A549 (cell line): ENCODE data around the gene NEGR1. TPM values are rescaled to one million over a fixed set of nuclear protein-coding genes. Genes with fewer than 3 reads are reported as not detected.

Experiments
- ATAC-seq, 2 experiments: fragments of 200-7000 bp in 1 of 2; fragments of >200 bp in 1 of 2; cut with Nextera tagmentation in 1 of 2; cut with Tn5 transposase in 1 of 2; 3 replicates each; pipeline versions ENCODE4 v1.8.0 to v1.9.1; 2018 to 2020; ENCODE audit warnings: mild to moderate bottlenecking in 1 of 2, moderate library complexity in 1 of 2
- CTCF ChIA-PET: fragments of 300-600 bp; sonication (Branson Sonifier 250); formaldehyde crosslinking; extraction: SDS; loops from one replicate; lab custom pipeline; 2021; ENCODE audit warnings: antibody characterized with exemption, inconsistent platforms; lab: Yijun Ruan, JAX
- POLR2A ChIA-PET: fragments of 350-600 bp; formaldehyde crosslinking; extraction: SDS; loops from one replicate; lab custom pipeline; 2021; ENCODE audit warnings: antibody characterized with exemption, inconsistent platforms; lab: Yijun Ruan, JAX
- DNase-seq, 2 experiments: peaks; one replicate each; pipeline versions ENCODE4 v3.0.0 to v3.0.0-alpha.2; 2011 to 2016; ENCODE audit warnings: low read depth in 1 of 2, low spot score in 1 of 2
- FAIRE-seq: peaks from 2 replicates; lab custom pipeline; 2011; peaks lifted over from hg19 to GRCh38; lab: Jason Lieb, UNC
- H3K27ac ChIP-seq, 2 experiments: fragments of >200 bp; sonication (Bioruptor Twin); formaldehyde crosslinking; 3 replicates each; pipeline ENCODE4 v1.5.1; 2016 to 2017
- H3K4me1 ChIP-seq: fragments of >200 bp; sonication (Bioruptor Twin); formaldehyde crosslinking; 3 replicates; pipeline ENCODE4 v1.6.1; 2016
- H3K4me2 ChIP-seq: fragments of >200 bp; sonication (Bioruptor Twin); formaldehyde crosslinking; 3 replicates; pipeline ENCODE4 v1.6.1; 2016
- H3K4me3 ChIP-seq: fragments of >200 bp; sonication (Bioruptor Twin); formaldehyde crosslinking; 3 replicates; pipeline ENCODE4 v1.5.1; 2016
- H3K9me3 ChIP-seq: fragments of >200 bp; sonication (Bioruptor Twin); formaldehyde crosslinking; 3 replicates; pipeline ENCODE4 v1.6.1; 2016
- CBX8 ChIP-seq: fragments of 200-600 bp; sonication (generic); IDR thresholded peaks from 2 replicates; pipeline ENCODE4 v1.6.1; 2016
- CEBPB ChIP-seq, 2 experiments: fragments of >200 bp in 1 of 2; sonication (Bioruptor Twin) in 1 of 2; formaldehyde crosslinking in 1 of 2; IDR thresholded peaks; 2 replicates each; pipeline ENCODE4 v1.6.1; 2012 to 2016
- CHD2 ChIP-seq: fragments of 150-350 bp; IDR thresholded peaks from 2 replicates; pipeline ENCODE4 v1.6.1; 2014; ENCODE audit warnings: low read length; ENCODE audit not compliant: partially characterized antibody
- CTCF ChIP-seq: fragments of >200 bp; sonication (Bioruptor Twin); formaldehyde crosslinking; IDR thresholded peaks from 3 replicates; pipeline ENCODE4 v1.5.1; 2016
- E2F6 ChIP-seq: IDR thresholded peaks from 2 replicates; pipeline ENCODE4 v1.6.1; 2012; ENCODE audit warnings: low read depth, borderline replicate concordance
- EHF ChIP-seq: fragments of 250-450 bp; sonication (Bioruptor Pico); IDR thresholded peaks from 2 replicates; pipeline ENCODE4 v1.5.0; 2020; ENCODE audit warnings: mild to moderate bottlenecking
- EHMT2 ChIP-seq: fragments of 200-600 bp; sonication (generic); IDR thresholded peaks from 2 replicates; pipeline ENCODE4 v1.6.1; 2016; ENCODE audit warnings: antibody characterized with exemption, low read depth, mild to moderate bottlenecking, moderate library complexity
- EP300 ChIP-seq, 2 experiments: fragments of >200 bp; sonication (Bioruptor Twin); formaldehyde crosslinking; IDR thresholded peaks; 2 replicates in 1 of 2; 3 replicates in 1 of 2; pipeline ENCODE4 v1.6.1; 2016 to 2017
- FOSL2 ChIP-seq, 2 experiments: fragments of 450-650 bp in 1 of 2; fragments of >200 bp in 1 of 2; sonication (Bioruptor Twin) in 1 of 2; formaldehyde crosslinking; IDR thresholded peaks; 2 replicates each; pipeline versions ENCODE4 v1.5.0 to v1.6.1; 2016 to 2020; ENCODE audit warnings: mild to moderate bottlenecking in 1 of 2, moderate library complexity in 1 of 2
- FOXS1 ChIP-seq: fragments of 250-450 bp; sonication (Bioruptor Pico); IDR thresholded peaks from 2 replicates; pipeline ENCODE4 v1.5.0; 2020; ENCODE audit warnings: mild to moderate bottlenecking, moderate library complexity
- GATA3 ChIP-seq: IDR thresholded peaks from 2 replicates; pipeline ENCODE4 v1.6.1; 2012; ENCODE audit warnings: borderline replicate concordance
- HDAC2 ChIP-seq: fragments of 200-600 bp; sonication (generic); IDR thresholded peaks from 2 replicates; pipeline ENCODE4 v1.6.1; 2016
- HES2 ChIP-seq: fragments of >200 bp; sonication (Bioruptor Twin); formaldehyde crosslinking; IDR thresholded peaks from 2 replicates; pipeline ENCODE4 v1.6.1; 2016
- HEYL ChIP-seq: fragments of 250-450 bp; sonication (Bioruptor Pico); IDR thresholded peaks from 2 replicates; pipeline ENCODE4 v1.8.0; 2021; ENCODE audit warnings: mild to moderate bottlenecking, moderate library complexity
- HMGXB4 ChIP-seq: fragments of 250-450 bp; sonication (Bioruptor Pico); IDR thresholded peaks from 2 replicates; pipeline ENCODE4 v1.5.0; 2021; ENCODE audit warnings: mild to moderate bottlenecking, moderate library complexity, borderline replicate concordance
- HOXA7 ChIP-seq: fragments of 250-450 bp; sonication (Bioruptor Pico); IDR thresholded peaks from 2 replicates; pipeline ENCODE4 v1.5.0; 2020; ENCODE audit warnings: mild to moderate bottlenecking, moderate library complexity
- HOXB5 ChIP-seq: fragments of 250-450 bp; sonication (Bioruptor Pico); IDR thresholded peaks from 2 replicates; pipeline ENCODE4 v1.5.0; 2020; ENCODE audit warnings: mild to moderate bottlenecking, moderate library complexity
- JUN ChIP-seq, 2 experiments: fragments of >200 bp; sonication (Bioruptor Twin); formaldehyde crosslinking; IDR thresholded peaks; 2 replicates in 1 of 2; 3 replicates in 1 of 2; pipeline ENCODE4 v1.6.1; 2016 to 2017
- POLR2A ChIP-seq: IDR thresholded peaks from 2 replicates; pipeline ENCODE4 v1.6.1; 2012; ENCODE audit warnings: mild to moderate bottlenecking, low read length
- POLR2AphosphoS2 ChIP-seq: conservative IDR thresholded peaks from 2 replicates; pipeline ENCODE4 v1.6.1; 2012; ENCODE audit warnings: low read length, improper control_type of control experiment, inconsistent platforms
- RARB ChIP-seq: fragments of 250-450 bp; sonication (Bioruptor Pico); IDR thresholded peaks from 2 replicates; pipeline ENCODE4 v1.8.0; 2021; ENCODE audit warnings: mild to moderate bottlenecking, moderate library complexity
- RFX5 ChIP-seq: fragments of 450-650 bp; IDR thresholded peaks from 2 replicates; pipeline ENCODE4 v1.7.1; 2014; ENCODE audit warnings: antibody characterized with exemption, mild to moderate bottlenecking, moderate library complexity
- SMC3 ChIP-seq: fragments of >200 bp; sonication (Bioruptor Twin); formaldehyde crosslinking; IDR thresholded peaks from 3 replicates; pipeline ENCODE4 v1.6.1; 2018; ENCODE audit warnings: inconsistent platforms
- ZFP36 ChIP-seq: fragments of 450-650 bp; IDR thresholded peaks from 2 replicates; pipeline ENCODE4 v1.6.1; 2014; ENCODE audit warnings: borderline replicate concordance; ENCODE audit not compliant: partially characterized antibody
- ZNF302 ChIP-seq: fragments of 250-450 bp; sonication (Bioruptor Pico); IDR thresholded peaks from 2 replicates; pipeline ENCODE4 v1.9.0; 2021; ENCODE audit warnings: inconsistent platforms, mild to moderate bottlenecking, moderate library complexity
- WGBS: methylation state at CpG from one replicate; pipeline ENCODE4 v1.1.6; 2017; ENCODE audit errors: missing lambda C conversion rate; 5-methylcytosine and 5-hydroxymethylcytosine counted together
- polyA plus RNA-seq, 4 experiments: library from polyadenylated mRNA; depleted of rRNA in 3 of 4; stranded (reverse); fragments of >200 nt; fragmentation: RNase III in 1 of 4; extraction: RNeasy Plus Mini Kit Qiagen cat#74134 plus additional on column Dnase treatment in 1 of 4; gene quantifications; 2 replicates in 3 of 4; 3 replicates in 1 of 4; pipeline ENCODE4 v1.2.3, GENCODE V29; 2011 to 2017

NEGR1 gene
- polyA plus RNA-seq, 2 of the 4 experiments (the other 2 are of a cell fraction): not detected

GRCh38 chr1:71770121-71770520, 512.2 kb downstream of the NEGR1 start:
- no peak for FAIRE-seq
- ATAC-seq: no peak
- no peak for DNase-seq
- no peak overlapping the region for H3K27ac ChIP-seq
- H3K9me3 ChIP-seq: no peaks in the 10 kb centered on the region
- no peaks in the 10 kb centered on the region for H3K4me1 ChIP-seq
- TF ChIP-seq ZNF302 (CRISPR knock-in tag) (no peak), HDAC2 (no peak), GATA3 (no peak), FOSL2 (IDR thresholded peaks at IDR 0.05) (no peak), FOSL2 (CRISPR knock-in tag; IDR thresholded peaks at IDR 0.05) (no peak), POLR2AphosphoS2 (no peak), HMGXB4 (CRISPR knock-in tag) (no peak), RARB (CRISPR knock-in tag) (no peak), SMC3 (no peak)
- H3K4me2 ChIP-seq: no peak overlapping the region
- ChIA-PET POLR2A (no interaction called here), CTCF (no interaction called here)
- WGBS: 5% methylated on average over 1 of the region's 1 CpG
- no peak overlapping the region for H3K4me3 ChIP-seq

- Histone ChIP-seq H3K27ac (no peak overlapping the region), H3K4me2 (no peak overlapping the region), H3K9me3 (no peaks in the 10 kb centered on the region), H3K4me1 (no peaks in the 10 kb centered on the region), H3K4me3 (no peak overlapping the region)
- DNase-seq (no peak), ATAC-seq (no peak), FAIRE-seq (no peak)
- ChIA-PET CTCF (no interaction called here), POLR2A (no interaction called here)
- WGBS: 22% methylated on average over 4 of the region's 4 CpGs
- TF ChIP-seq HDAC2 (no peak), HEYL (CRISPR knock-in tag) (no peak), HOXB5 (CRISPR knock-in tag) (no peak), CHD2 (no peak), RARB (CRISPR knock-in tag) (no peak)
These were observed 515.6 kb downstream of the NEGR1 start for GRCh38 chr1:71766748-71767147.

- ATAC-seq: no peak
- H3K27ac ChIP-seq: no peak overlapping the region
- 4% methylated on average over 1 of the region's 1 CpG for WGBS
- no peak for FAIRE-seq
- H3K4me1 ChIP-seq: no peaks in the 10 kb centered on the region
- no peak for DNase-seq
- H3K4me3 ChIP-seq: no peak overlapping the region
- ChIA-PET CTCF (no interaction called here), POLR2A (no interaction called here)
- H3K4me2 ChIP-seq: no peak overlapping the region
- H3K9me3 ChIP-seq: no peaks in the 10 kb centered on the region
- no peak for TF ChIP-seq EHF (CRISPR knock-in tag)
- TF ChIP-seq E2F6: no peak
- no peak for TF ChIP-seq HES2
- no peak for TF ChIP-seq ZFP36
- TF ChIP-seq CEBPB (IDR thresholded peaks at IDR 0.05): no peak
- TF ChIP-seq CTCF: no peak
- TF ChIP-seq RFX5: no peak
- no peak for TF ChIP-seq FOXS1
- TF ChIP-seq HMGXB4 (CRISPR knock-in tag): no peak
- no peak for TF ChIP-seq JUN (IDR thresholded peaks at IDR 0.05)
- no peak for TF ChIP-seq EHMT2
- no peak for TF ChIP-seq CBX8
- TF ChIP-seq POLR2A: no peak
- TF ChIP-seq HOXA7 (CRISPR knock-in tag): no peak
- TF ChIP-seq EP300 (IDR thresholded peaks at IDR 0.05): no peak
- TF ChIP-seq SMC3: no peak
These were observed 519.7 kb downstream of the NEGR1 start for GRCh38 chr1:71762514-71763255.
